Transverse colon (tissue), 4 donors: ENCODE measurements around the gene RPP38. TPM values are rescaled to one million over a fixed set of nuclear protein-coding genes. Genes with fewer than 3 reads are reported as not detected.

Experiments
- DNase-seq: peaks from one replicate; pipeline ENCODE4 v3.0.0-alpha.2; 2019
- H3K27ac ChIP-seq, 4 donors: fragments of 200-600 bp; sonication (generic); 2 replicates each; pipeline ENCODE4 v1.5.1; 2016 to 2018; ENCODE audit warnings: inconsistent platforms in 4 of 4
- H3K27me3 ChIP-seq: fragments of 200-600 bp; sonication (generic); 2 replicates; pipeline ENCODE4 v1.5.1; 2017; ENCODE audit warnings: inconsistent platforms
- H3K36me3 ChIP-seq, 4 donors: fragments of 200-600 bp; sonication (generic); 2 replicates each; pipeline ENCODE4 v1.5.1; 2017 to 2019; ENCODE audit warnings: inconsistent platforms in 4 of 4
- H3K4me1 ChIP-seq, 4 donors: fragments of 200-600 bp; sonication (generic); 2 replicates each; pipeline ENCODE4 v1.5.1; 2017 to 2020; ENCODE audit warnings: inconsistent platforms in 4 of 4
- H3K4me3 ChIP-seq, 4 donors: fragments of 200-600 bp; sonication (generic); 1 replicate in 1 of 4; 2 replicates in 3 of 4; pipeline versions ENCODE4 v1.5.1 to v1.6.1; 2017 to 2019; ENCODE audit warnings: inconsistent platforms in 4 of 4
- H3K9me3 ChIP-seq, 2 donors: fragments of 200-600 bp; sonication (generic); 2 replicates each; pipeline ENCODE4 v1.5.1; 2017 to 2019; ENCODE audit warnings: inconsistent platforms in 2 of 2
- EP300 ChIP-seq: sonication (generic); formaldehyde crosslinking; IDR thresholded peaks from one replicate; pipeline ENCODE4 v1.6.1; 2017; ENCODE audit warnings: antibody characterized with exemption, low read depth
- POLR2A ChIP-seq: fragments of 450-650 bp; IDR thresholded peaks from one replicate; pipeline ENCODE4 v1.6.1; 2016; ENCODE audit warnings: antibody characterized with exemption, mild to moderate bottlenecking, moderate library complexity
- POLR2AphosphoS5 ChIP-seq, 3 donors: sonication (generic); formaldehyde crosslinking; IDR thresholded peaks; one replicate each; pipeline ENCODE4 v1.6.1; 2016; ENCODE audit warnings: antibody characterized with exemption in 3 of 3
- WGBS, 2 donors: methylation state at CpG; one replicate each; pipeline ENCODE4 v1.1.5; 2018; ENCODE audit warnings: low coverage in 1 of 2; 5-methylcytosine and 5-hydroxymethylcytosine counted together
- in situ Hi-C, 4 donors: fragments of 200-750 bp; cut with MboI; loops; one replicate each; pipeline versions ENCODE4 v1.15.0 to v1.15.1; 2017; ENCODE audit warnings: low sequenced_read_pairs in 3 of 4, low pct_ligation_motif_present in 1 of 4, low pct_unique_long_range_greater_than_20kb in 1 of 4
- intact Hi-C: fragments of 100-400 bp; cut with DNase I; formaldehyde crosslinking; loops from one replicate; pipeline ENCODE4 v1.15.1; 2023; ENCODE audit warnings: low total_unique reads
- total RNA-seq, 4 donors: library from RNA; depleted of rRNA; stranded (reverse); fragments of >200 nt; gene quantifications; one replicate each; pipeline ENCODE4 v1.1.0, GENCODE V29; 2016
- TF ChIP-seq, protein P1 (sequence below), 5 experiments: fragments of 200-600 bp in 3 of 5; fragments of 450-650 bp in 2 of 5; sonication (generic) in 3 of 5; IDR thresholded peaks; 1 replicate in 2 of 5; 2 replicates in 3 of 5; pipeline ENCODE4 v1.5.1; 2016 to 2017; ENCODE audit warnings: antibody characterized with exemption in 5 of 5, inconsistent platforms in 3 of 5, mild to moderate bottlenecking in 2 of 5, moderate library complexity in 1 of 5

Gene RPP38
- total RNA-seq, 4 donors from 2014 or later: 4.1 to 103 (median 20.9) TPM

DNA sequence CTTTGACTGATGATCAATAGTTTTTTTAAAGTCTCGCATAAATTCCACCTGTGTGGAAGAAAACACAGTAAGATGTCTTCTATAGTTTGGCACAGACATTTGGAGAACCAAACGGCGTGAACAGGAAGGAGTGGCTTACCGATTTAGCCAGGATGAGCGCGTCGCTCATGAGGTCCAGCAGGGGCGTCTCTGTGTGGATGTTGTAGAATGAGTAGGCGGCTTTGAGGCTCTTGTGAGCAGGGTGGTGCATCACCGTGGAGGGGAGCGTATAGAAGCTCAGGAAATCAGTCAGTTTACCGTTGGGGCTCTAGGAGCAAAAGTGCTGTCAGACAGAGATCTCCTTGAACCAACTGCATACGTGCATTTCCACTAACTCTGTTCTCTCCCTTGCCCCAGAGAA lies 15.5 kb downstream of the RPP38 start:
- Histone ChIP-seq H3K27me3 (no peaks in the 10 kb centered on the region), H3K9me3 (no peaks in the 10 kb centered on the region), H3K36me3 (peaks cover 0 to 17% (median 3%) of the 10 kb centered on the region in 4 donors), H3K4me1 (peaks cover 0 to 11% (median 0%) of the 10 kb centered on the region in 4 donors), H3K4me3 (no peak overlapping the region), H3K27ac (no peak overlapping the region)
- intact Hi-C loops (no loop called here), in situ Hi-C loops (loop anchor here in 2 of 4 donors (25.0 kb wide), 2 partner anchors 575 to 600 kb away; no protein-coding TSS in a partner anchor)
- DNase-seq: no peak
- TF ChIP-seq, protein P1, sequence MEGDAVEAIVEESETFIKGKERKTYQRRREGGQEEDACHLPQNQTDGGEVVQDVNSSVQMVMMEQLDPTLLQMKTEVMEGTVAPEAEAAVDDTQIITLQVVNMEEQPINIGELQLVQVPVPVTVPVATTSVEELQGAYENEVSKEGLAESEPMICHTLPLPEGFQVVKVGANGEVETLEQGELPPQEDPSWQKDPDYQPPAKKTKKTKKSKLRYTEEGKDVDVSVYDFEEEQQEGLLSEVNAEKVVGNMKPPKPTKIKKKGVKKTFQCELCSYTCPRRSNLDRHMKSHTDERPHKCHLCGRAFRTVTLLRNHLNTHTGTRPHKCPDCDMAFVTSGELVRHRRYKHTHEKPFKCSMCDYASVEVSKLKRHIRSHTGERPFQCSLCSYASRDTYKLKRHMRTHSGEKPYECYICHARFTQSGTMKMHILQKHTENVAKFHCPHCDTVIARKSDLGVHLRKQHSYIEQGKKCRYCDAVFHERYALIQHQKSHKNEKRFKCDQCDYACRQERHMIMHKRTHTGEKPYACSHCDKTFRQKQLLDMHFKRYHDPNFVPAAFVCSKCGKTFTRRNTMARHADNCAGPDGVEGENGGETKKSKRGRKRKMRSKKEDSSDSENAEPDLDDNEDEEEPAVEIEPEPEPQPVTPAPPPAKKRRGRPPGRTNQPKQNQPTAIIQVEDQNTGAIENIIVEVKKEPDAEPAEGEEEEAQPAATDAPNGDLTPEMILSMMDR (IDR thresholded peaks at IDR 0.05): no peak
- TF ChIP-seq POLR2A: no peak
- no peak for TF ChIP-seq EP300
- no peak for TF ChIP-seq POLR2AphosphoS5 (IDR thresholded peaks at IDR 0.05)
- WGBS, 2 donors: 90 to 97% methylated on average over 2 to 13 of the region's 13 CpGs

DNA sequence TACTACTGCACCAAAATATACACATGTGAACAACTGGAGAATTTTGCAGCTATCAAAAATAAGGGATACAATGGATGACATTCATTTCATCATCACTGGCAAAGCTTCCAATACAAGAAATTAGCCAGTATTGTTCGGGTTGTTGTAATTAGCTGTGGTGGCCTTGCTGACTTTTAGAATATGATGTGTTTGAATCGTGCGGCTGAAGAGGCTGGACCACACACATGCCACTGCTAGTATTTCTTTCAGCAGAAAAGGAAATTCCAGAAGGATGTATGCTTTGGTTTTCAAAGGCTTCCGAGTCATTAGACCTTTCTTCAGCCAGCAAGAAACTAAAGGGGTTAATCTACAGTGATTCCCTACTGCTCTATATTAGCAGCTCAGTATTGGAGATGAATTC lies 16.6 kb downstream of the RPP38 start:
- in situ Hi-C loops: loop anchor here in 2 of 4 donors (25.0 kb wide), 2 partner anchors 576 to 601 kb away; no protein-coding TSS in a partner anchor

DNA sequence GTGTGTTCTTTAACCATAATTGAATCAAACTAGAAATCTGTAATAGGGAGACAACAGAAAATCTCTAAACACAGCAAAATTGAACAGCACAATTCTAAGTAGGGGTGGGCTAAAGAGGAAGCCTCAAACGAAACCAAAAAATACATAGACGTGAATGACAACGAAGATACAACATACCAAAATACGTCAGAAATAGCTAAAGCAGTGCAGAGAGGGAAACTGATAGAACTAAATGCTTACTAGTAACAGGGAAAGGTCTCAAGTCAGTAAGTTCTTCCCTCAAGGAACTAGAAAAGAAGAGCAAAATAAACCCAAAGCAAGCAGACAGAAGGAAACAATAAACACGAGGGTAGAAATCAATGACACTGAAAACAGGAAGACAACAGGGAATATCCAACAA lies 19.1 kb downstream of the RPP38 start:
- intact Hi-C loops: no loop called here
- no peak for DNase-seq
- in situ Hi-C loops: loop anchor here in 2 of 4 donors (25.0 kb wide), 2 partner anchors 579 to 604 kb away; no protein-coding TSS in a partner anchor
- WGBS, 2 donors: 94 to 96% methylated on average over 5 of the region's 5 CpGs
- Histone ChIP-seq H3K4me1 (no peaks in the 10 kb centered on the region), H3K27ac (no peak overlapping the region), H3K36me3 (peaks cover 0 to 8% (median 3%) of the 10 kb centered on the region in 4 donors), H3K4me3 (no peak overlapping the region), H3K9me3 (no peaks in the 10 kb centered on the region), H3K27me3 (no peaks in the 10 kb centered on the region)
- TF ChIP-seq, protein P1 (IDR thresholded peaks at IDR 0.05): no peak
- no peak for TF ChIP-seq POLR2A
- TF ChIP-seq EP300: no peak

More for the DNA sequence above, 16.6 kb downstream of the RPP38 start:
- no peak for TF ChIP-seq POLR2AphosphoS5 (IDR thresholded peaks at IDR 0.05)
- TF ChIP-seq, protein P1 (IDR thresholded peaks at IDR 0.05): no peak
- no peak for TF ChIP-seq EP300
- no peak for TF ChIP-seq POLR2A
- Histone ChIP-seq H3K27ac (no peak overlapping the region), H3K4me3 (no peak overlapping the region), H3K9me3 (no peaks in the 10 kb centered on the region), H3K36me3 (peaks cover 0 to 12% (median 3%) of the 10 kb centered on the region in 4 donors), H3K27me3 (no peaks in the 10 kb centered on the region), H3K4me1 (peaks cover 0 to 3% (median 0%) of the 10 kb centered on the region in 4 donors)
- intact Hi-C loops: no loop called here
- DNase-seq: no peak
- 94 to 100% methylated on average over 4 of the region's 4 CpGs for WGBS, 2 donors

DNA sequence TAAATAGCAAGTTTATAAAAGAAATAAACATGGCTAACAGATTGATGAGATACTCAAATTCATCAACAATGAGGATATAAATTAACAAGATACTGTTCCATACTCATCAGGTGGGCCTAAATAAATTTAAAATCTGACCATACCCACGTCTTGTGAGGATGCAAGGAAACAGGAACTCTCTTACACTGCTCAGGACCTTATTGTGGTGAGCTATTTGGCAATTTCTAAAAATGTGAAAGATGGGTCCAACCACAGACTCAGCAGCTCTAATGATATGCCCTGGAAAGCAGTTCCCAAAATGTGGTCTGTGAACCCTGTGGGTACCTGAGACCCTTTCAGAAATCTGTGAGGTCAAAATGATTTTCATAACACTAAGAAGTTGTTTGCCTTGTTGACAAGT lies 21.5 kb downstream of the RPP38 start:
- no peak overlapping the region for H3K27ac ChIP-seq
- no peaks in the 10 kb centered on the region for H3K9me3 ChIP-seq
- 67 to 75% methylated on average over 1 of the region's 1 CpG for WGBS, 2 donors
- in situ Hi-C loops: loop anchor here in 2 of 4 donors (25.0 kb wide), 2 partner anchors 581 to 606 kb away; no protein-coding TSS in a partner anchor
- H3K4me3 ChIP-seq: no peak overlapping the region
- intact Hi-C loops: no loop called here
- H3K4me1 ChIP-seq: no peaks in the 10 kb centered on the region
- H3K27me3 ChIP-seq: no peaks in the 10 kb centered on the region
- TF ChIP-seq POLR2A (no peak), POLR2AphosphoS5 (IDR thresholded peaks at IDR 0.05) (no peak), EP300 (no peak)
- TF ChIP-seq, protein P1 (IDR thresholded peaks at IDR 0.05): no peak
- H3K36me3 ChIP-seq: peaks cover 0 to 8% (median 3%) of the 10 kb centered on the region in 4 donors
- DNase-seq: no peak
